ENCODE results near the gene ATIC. TPM values are rescaled to one million over a fixed set of nuclear protein-coding genes. Genes with fewer than 3 reads are reported as not detected.

The ATIC gene
- total and polyA plus RNA-seq, 2 of the 8 experiments (the other 6 are each of a cell fraction or from before 2014, with no cell fraction given): 139 to 319 TPM

DNA sequence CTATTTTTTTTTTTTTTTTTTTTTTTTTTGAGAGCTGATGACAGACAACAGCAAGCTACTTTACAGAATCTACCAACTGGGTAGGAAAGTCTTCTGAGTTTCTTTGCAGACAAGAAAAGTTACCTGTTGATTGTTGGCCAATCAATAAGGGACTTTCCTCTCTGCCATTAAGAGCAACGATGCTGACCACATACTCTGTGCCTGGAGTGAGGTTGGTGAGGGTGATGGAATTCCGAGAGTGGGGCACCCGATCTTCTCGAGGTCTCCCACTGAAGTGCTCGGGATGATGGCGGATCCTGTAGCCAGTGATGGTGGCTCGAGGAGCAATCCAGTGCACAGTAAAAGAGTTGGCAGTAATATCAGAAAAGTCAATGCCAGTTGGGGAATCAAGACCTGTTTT lies 74.7 kb downstream of the ATIC start:
- Histone ChIP-seq H3K79me1 (ENCODE audit: low read depth, low read length) (no peaks in the 10 kb centered on the region), H3K23me2 (ENCODE audit: low read depth, low read length) (no peaks in the 10 kb centered on the region), H3K27me3 (replicated peaks in 1 of 4; ENCODE audit: control insufficient read depth in 3 of 4, extremely low read depth in 1 of 4, insufficient read depth in 3 of 4, low read length in 3 of 4) (no peaks in the 10 kb centered on the region), H3K9me3 (ENCODE audit: insufficient read depth in 2 of 2, low read depth in 1 of 2, low read length in 1 of 2) (no peaks in the 10 kb centered on the region), H2BK15ac (ENCODE audit: low read length) (no peak overlapping the region), H4K5ac (ENCODE audit: insufficient read length, low read depth, low read length) (no peak overlapping the region), H2BK120ac (replicated peaks; ENCODE audit: low read depth, low read length) (no peak overlapping the region), H3K4ac (replicated peaks; ENCODE audit: insufficient read length, low read depth, low read length) (no peak overlapping the region), H3K4me2 (ENCODE audit: insufficient read depth in 1 of 2, low read depth in 2 of 2, low read length in 2 of 2) (no peak overlapping the region), H3K27ac (ENCODE audit: low read depth, low read length) (no peak overlapping the region), H4K8ac (ENCODE audit: extremely low read depth, insufficient read depth, low read length) (no peak overlapping the region), H3K18ac (ENCODE audit: extremely low read depth, low read length) (no peak overlapping the region), H3K23ac (ENCODE audit: insufficient read length) (no peak overlapping the region), H4K20me1 (replicated peaks in 1 of 2; ENCODE audit: control insufficient read depth in 1 of 2, insufficient read depth in 2 of 2, low read length in 2 of 2) (peaks cover 0 to 2% of the 10 kb centered on the region in 2 experiments), H2BK5ac (ENCODE audit: low read depth, low read length) (no peak overlapping the region), H4K91ac (replicated peaks; ENCODE audit: insufficient read length, low read length) (no peak overlapping the region), H3K4me3 (ENCODE audit: extremely low read depth in 1 of 4, insufficient read depth in 2 of 4, low read depth in 3 of 4, low read length in 4 of 4) (no peak overlapping the region), H2AFZ (ENCODE audit: low read length) (no peak overlapping the region), H2BK12ac (ENCODE audit: low read depth, low read length) (no peak overlapping the region), H2BK20ac (ENCODE audit: low read length) (no peak overlapping the region), H3K79me2 (ENCODE audit: control insufficient read depth in 1 of 2, insufficient read depth in 2 of 2, low read length in 2 of 2) (no peaks in the 10 kb centered on the region), H3K4me1 (replicated peaks in 1 of 4; ENCODE audit: control insufficient read depth in 3 of 4, insufficient read depth in 4 of 4, low read length in 3 of 4) (peaks cover 2 to 6% (median 4%) of the 10 kb centered on the region in 4 experiments; a peak in 4 of 7 replicates), H3K36me3 (ENCODE audit: control insufficient read depth in 2 of 4, insufficient read depth in 4 of 4, low read length in 3 of 4) (peaks cover 2 to 10% (median 8%) of the 10 kb centered on the region in 4 experiments; a peak in 5 of 8 replicates), H3K9ac (replicated peaks in 1 of 4; ENCODE audit: extremely low read depth in 1 of 4, low read depth in 3 of 4, low read length in 3 of 4) (no peak overlapping the region), H3K14ac (ENCODE audit: insufficient read length) (no peak overlapping the region), H3K56ac (replicated peaks; ENCODE audit: insufficient read length, low read depth, low read length) (no peak overlapping the region), H2AK5ac (ENCODE audit: low read depth, low read length) (no peak overlapping the region)
- CTCF ChIA-PET (ENCODE audit: partially characterized antibody): no interaction called here
- POLR2A ChIA-PET (ENCODE audit: partially characterized antibody): no interaction called here
- DNase-seq (ENCODE audit: low read depth in 1 of 2, low spot score in 2 of 2): no peak
- no peak for FAIRE-seq
- WGBS, 2 experiments (ENCODE audit: extremely low coverage in 1 of 2, insufficient coverage in 1 of 2, insufficient read length in 1 of 2, insufficient replicate concordance in 2 of 2, low coverage in 1 of 2, low lambda C conversion rate in 2 of 2, missing lambda C conversion rate in 1 of 2): 88% methylated on average over 7 of the region's 7 CpGs; no CpG with 5 or more reads in 1 of the 2 experiments
- TF ChIP-seq KDM5A (IDR thresholded peaks at IDR 0.05; ENCODE audit: low read length) (no peak), EGR1 (IDR thresholded peaks at IDR 0.05; ENCODE audit: borderline replicate concordance, low read depth, low read length) (no peak), ATF3 (IDR thresholded peaks at IDR 0.05; ENCODE audit: insufficient read depth, low read depth, low read length) (no peak), HDAC6 (IDR thresholded peaks at IDR 0.05; ENCODE audit: low read depth, low read length) (no peak), RBBP5 (IDR thresholded peaks at IDR 0.05; ENCODE audit: borderline replicate concordance, low read depth, low read length) (no peak), KDM1A (IDR thresholded peaks at IDR 0.05; ENCODE audit: borderline replicate concordance, low read length) (no peak), POU5F1 (IDR thresholded peaks at IDR 0.05; ENCODE audit: low read depth, low read length) (no peak), RAD21 (IDR thresholded peaks at IDR 0.05 in 1 of 2, conservative IDR thresholded peaks at IDR 0.05 in 1 of 2; ENCODE audit: low read depth in 2 of 2, low read length in 2 of 2) (no peak), BACH1 (IDR thresholded peaks at IDR 0.05; ENCODE audit: low read length) (no peak), SP4 (IDR thresholded peaks at IDR 0.05; ENCODE audit: low read length) (no peak), GTF2F1 (IDR thresholded peaks at IDR 0.05; ENCODE audit: borderline replicate concordance, low read depth, low read length) (no peak)
- TF ChIP-seq, protein P1, sequence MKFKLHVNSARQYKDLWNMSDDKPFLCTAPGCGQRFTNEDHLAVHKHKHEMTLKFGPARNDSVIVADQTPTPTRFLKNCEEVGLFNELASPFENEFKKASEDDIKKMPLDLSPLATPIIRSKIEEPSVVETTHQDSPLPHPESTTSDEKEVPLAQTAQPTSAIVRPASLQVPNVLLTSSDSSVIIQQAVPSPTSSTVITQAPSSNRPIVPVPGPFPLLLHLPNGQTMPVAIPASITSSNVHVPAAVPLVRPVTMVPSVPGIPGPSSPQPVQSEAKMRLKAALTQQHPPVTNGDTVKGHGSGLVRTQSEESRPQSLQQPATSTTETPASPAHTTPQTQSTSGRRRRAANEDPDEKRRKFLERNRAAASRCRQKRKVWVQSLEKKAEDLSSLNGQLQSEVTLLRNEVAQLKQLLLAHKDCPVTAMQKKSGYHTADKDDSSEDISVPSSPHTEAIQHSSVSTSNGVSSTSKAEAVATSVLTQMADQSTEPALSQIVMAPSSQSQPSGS (IDR thresholded peaks at IDR 0.05; ENCODE audit: low read length): no peak
